ENCODE measurements around the gene GALNS. TPM values are rescaled to one million over a fixed set of nuclear protein-coding genes. Genes with fewer than 3 reads are reported as not detected.

Gene GALNS
- total and polyA plus RNA-seq, 2 experiments from 2014 or later, result 9.7 to 18.8 TPM

DNA sequence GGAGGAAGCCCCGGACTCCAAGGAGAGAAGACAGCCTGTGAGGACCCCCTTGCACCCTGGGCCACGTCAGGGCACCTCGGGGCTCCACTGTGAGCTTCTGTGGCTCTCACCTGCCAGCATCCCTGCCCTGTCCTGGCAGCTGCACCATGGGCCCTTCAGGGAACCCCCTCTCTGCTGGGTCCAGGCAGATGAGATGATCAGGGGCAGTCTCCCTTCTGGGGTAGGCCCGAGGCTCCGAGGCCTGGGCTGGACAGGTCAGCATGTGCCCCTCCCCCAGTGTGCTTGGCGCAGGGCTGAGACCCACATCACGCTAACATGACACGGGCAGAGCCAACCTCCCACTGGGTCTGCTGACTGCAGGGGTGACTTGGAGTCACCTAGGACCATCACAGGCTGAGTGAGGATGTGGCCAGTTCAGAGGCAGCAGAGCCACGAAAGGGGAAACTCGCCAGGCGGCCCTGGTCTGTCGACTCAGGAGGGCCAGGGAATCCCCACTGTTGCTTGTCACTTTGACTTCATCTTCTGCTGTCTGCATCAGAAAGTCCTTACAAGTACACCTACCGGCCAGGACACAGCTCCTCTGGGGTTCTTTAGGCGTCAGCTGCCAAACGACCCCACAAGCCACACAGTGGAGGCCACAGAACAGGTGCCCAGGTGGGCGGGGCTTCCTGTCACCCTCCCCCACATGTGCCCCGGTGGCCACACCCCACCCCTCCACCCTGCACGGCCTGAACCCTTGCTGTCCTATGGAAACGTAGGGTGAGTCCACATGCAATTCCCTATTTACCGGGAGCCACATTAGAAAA lies 2.2 kb downstream of the GALNS start (continued):
- TF ChIP-seq, protein P1, sequence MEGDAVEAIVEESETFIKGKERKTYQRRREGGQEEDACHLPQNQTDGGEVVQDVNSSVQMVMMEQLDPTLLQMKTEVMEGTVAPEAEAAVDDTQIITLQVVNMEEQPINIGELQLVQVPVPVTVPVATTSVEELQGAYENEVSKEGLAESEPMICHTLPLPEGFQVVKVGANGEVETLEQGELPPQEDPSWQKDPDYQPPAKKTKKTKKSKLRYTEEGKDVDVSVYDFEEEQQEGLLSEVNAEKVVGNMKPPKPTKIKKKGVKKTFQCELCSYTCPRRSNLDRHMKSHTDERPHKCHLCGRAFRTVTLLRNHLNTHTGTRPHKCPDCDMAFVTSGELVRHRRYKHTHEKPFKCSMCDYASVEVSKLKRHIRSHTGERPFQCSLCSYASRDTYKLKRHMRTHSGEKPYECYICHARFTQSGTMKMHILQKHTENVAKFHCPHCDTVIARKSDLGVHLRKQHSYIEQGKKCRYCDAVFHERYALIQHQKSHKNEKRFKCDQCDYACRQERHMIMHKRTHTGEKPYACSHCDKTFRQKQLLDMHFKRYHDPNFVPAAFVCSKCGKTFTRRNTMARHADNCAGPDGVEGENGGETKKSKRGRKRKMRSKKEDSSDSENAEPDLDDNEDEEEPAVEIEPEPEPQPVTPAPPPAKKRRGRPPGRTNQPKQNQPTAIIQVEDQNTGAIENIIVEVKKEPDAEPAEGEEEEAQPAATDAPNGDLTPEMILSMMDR (conservative IDR thresholded peaks at IDR 0.05; ENCODE audit: low read depth in 2 of 2), result no peak
- TF ChIP-seq POLR2AphosphoS5 (IDR thresholded peaks at IDR 0.05; ENCODE audit: low read depth), result no peak
- TF ChIP-seq EZH2 (IDR thresholded peaks at IDR 0.05; ENCODE audit: low read depth, unreplicated experiment), result no peak
- no peak for TF ChIP-seq ZNF114 (CRISPR knock-in tag; IDR thresholded peaks at IDR 0.05)
- TF ChIP-seq, protein P2, sequence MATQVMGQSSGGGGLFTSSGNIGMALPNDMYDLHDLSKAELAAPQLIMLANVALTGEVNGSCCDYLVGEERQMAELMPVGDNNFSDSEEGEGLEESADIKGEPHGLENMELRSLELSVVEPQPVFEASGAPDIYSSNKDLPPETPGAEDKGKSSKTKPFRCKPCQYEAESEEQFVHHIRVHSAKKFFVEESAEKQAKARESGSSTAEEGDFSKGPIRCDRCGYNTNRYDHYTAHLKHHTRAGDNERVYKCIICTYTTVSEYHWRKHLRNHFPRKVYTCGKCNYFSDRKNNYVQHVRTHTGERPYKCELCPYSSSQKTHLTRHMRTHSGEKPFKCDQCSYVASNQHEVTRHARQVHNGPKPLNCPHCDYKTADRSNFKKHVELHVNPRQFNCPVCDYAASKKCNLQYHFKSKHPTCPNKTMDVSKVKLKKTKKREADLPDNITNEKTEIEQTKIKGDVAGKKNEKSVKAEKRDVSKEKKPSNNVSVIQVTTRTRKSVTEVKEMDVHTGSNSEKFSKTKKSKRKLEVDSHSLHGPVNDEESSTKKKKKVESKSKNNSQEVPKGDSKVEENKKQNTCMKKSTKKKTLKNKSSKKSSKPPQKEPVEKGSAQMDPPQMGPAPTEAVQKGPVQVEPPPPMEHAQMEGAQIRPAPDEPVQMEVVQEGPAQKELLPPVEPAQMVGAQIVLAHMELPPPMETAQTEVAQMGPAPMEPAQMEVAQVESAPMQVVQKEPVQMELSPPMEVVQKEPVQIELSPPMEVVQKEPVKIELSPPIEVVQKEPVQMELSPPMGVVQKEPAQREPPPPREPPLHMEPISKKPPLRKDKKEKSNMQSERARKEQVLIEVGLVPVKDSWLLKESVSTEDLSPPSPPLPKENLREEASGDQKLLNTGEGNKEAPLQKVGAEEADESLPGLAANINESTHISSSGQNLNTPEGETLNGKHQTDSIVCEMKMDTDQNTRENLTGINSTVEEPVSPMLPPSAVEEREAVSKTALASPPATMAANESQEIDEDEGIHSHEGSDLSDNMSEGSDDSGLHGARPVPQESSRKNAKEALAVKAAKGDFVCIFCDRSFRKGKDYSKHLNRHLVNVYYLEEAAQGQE (IDR thresholded peaks at IDR 0.05; ENCODE audit: unreplicated experiment), result no peak
- no peak for TF ChIP-seq JUNB (IDR thresholded peaks at IDR 0.05; ENCODE audit: unreplicated experiment)

DNA sequence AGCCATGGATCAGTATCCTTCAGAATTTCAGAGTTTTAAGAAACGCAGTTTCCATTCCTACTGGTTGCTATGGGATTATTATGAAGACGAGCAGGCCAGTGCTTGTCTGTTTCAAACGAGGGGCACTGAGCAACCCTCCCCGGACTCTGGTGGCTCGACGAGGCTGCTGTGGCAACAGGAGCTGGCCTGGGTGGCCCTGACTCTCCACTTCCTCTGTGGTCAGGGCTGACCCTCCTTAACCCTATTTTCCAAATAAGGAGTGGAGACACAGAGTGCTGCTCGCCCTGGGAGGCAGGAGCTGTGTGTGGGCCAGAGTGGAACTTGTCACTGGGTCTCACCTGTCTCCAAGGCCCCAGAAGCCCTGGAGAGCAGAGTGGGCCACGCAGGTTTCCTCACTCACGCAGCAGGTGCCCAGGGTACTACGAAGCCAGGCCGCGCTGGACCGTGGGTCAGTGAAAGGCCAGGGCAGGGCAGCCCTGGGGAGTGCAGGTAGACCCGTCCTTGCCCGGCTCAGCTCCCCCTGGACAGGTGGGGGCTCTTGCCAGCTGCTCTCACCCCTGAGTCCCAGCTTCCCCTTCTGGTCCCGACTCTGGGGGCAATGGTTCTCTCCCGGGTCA lies 3.3 kb downstream of the GALNS start:
- H3K27me3 Mint-ChIP-seq (ENCODE audit: insufficient read depth, low read depth, poor library complexity), result peaks cover 8% of the 10 kb centered on the region
- Histone ChIP-seq H3K4me2 (no peak overlapping the region), H3F3A (replicated peaks; ENCODE audit: low read depth) (0 out of 2 replicates have a peak, but pooled peaks cover 3% of the 10 kb centered on the region), H2AFZ (no peak overlapping the region), H3K79me2 (replicated peaks; ENCODE audit: insufficient read depth) (peaks cover 18% of the 10 kb centered on the region), H3K9me2 (ENCODE audit: insufficient read depth) (no peaks in the 10 kb centered on the region), H3K27me3 (ENCODE audit: insufficient read depth) (no peaks in the 10 kb centered on the region), H3K4me3 (no peak overlapping the region), H3K36me3 (ENCODE audit: insufficient read depth) (no peaks in the 10 kb centered on the region), H3K27ac (ENCODE audit: low read depth) (no peak overlapping the region), H3K4me1 (ENCODE audit: insufficient read depth) (no peaks in the 10 kb centered on the region; the same call in 1 of the 2 replicates), H4K20me1 (replicated peaks; ENCODE audit: insufficient read depth) (peaks cover 7% of the 10 kb centered on the region; the same call in 1 of the 2 replicates)
- ATAC-seq (no peak), DNase-seq (ENCODE audit: low spot score) (no peak)
- peaks cover 12% of the 10 kb centered on the region for H3K9me3 Mint-ChIP-seq
- peaks cover 28% of the 10 kb centered on the region for H3K36me3 Mint-ChIP-seq (ENCODE audit: low read depth)
- H3K4me1 Mint-ChIP-seq, result peaks cover 19% of the 10 kb centered on the region
- H3K27ac Mint-ChIP-seq, result no peak overlapping the region
- H3K4me3 Mint-ChIP-seq, result no peak overlapping the region
- no peak for TF ChIP-seq NANOG (IDR thresholded peaks at IDR 0.05; ENCODE audit: borderline replicate concordance)
- TF ChIP-seq, protein P1 (conservative IDR thresholded peaks at IDR 0.05; ENCODE audit: low read depth in 2 of 2), result no peak
- TF ChIP-seq EZH2phosphoT487 (IDR thresholded peaks at IDR 0.05; ENCODE audit: unreplicated experiment), result no peak
- TF ChIP-seq STAT1 (IDR thresholded peaks at IDR 0.05; ENCODE audit: unreplicated experiment), result no peak
- TF ChIP-seq POLR2AphosphoS5 (IDR thresholded peaks at IDR 0.05; ENCODE audit: low read depth), result no peak
- TF ChIP-seq, protein P2 (IDR thresholded peaks at IDR 0.05; ENCODE audit: unreplicated experiment), result no peak
- no peak for TF ChIP-seq ZNF114 (CRISPR knock-in tag; IDR thresholded peaks at IDR 0.05)
- TF ChIP-seq JUNB (IDR thresholded peaks at IDR 0.05; ENCODE audit: unreplicated experiment), result no peak
- no peak for TF ChIP-seq CREB1 (CRISPR knock-in tag; IDR thresholded peaks at IDR 0.05; ENCODE audit: low read depth)
- TF ChIP-seq EZH2 (IDR thresholded peaks at IDR 0.05; ENCODE audit: low read depth, unreplicated experiment), result no peak

All from GM23338 (cell line).